ENCODE results near the gene EIF4G3.

DNA sequence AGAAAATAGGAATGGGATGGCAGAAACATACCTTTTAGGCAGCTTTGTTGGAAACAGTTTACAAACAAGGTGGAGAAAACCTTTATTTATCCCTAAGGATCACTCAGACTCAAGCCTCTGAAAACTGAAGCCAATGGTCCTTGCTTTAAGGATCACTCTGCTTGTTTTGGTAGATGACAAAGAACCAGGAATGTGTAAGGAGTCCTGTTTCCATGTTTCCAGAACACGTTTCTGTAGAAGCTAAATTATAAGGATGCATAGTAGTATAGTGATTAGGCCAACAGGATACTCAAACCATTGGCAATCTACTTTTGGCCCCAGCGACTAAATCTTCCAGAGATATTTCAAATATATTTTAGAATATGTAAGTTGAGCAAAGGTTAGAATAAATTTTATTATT, 240.5 kb downstream of the EIF4G3 start:
- TF ChIP-seq, protein P1, sequence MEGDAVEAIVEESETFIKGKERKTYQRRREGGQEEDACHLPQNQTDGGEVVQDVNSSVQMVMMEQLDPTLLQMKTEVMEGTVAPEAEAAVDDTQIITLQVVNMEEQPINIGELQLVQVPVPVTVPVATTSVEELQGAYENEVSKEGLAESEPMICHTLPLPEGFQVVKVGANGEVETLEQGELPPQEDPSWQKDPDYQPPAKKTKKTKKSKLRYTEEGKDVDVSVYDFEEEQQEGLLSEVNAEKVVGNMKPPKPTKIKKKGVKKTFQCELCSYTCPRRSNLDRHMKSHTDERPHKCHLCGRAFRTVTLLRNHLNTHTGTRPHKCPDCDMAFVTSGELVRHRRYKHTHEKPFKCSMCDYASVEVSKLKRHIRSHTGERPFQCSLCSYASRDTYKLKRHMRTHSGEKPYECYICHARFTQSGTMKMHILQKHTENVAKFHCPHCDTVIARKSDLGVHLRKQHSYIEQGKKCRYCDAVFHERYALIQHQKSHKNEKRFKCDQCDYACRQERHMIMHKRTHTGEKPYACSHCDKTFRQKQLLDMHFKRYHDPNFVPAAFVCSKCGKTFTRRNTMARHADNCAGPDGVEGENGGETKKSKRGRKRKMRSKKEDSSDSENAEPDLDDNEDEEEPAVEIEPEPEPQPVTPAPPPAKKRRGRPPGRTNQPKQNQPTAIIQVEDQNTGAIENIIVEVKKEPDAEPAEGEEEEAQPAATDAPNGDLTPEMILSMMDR (IDR thresholded peaks at IDR 0.05; ENCODE audit: control extremely low read depth in 1 of 3, insufficient read depth in 1 of 3, low read depth in 1 of 3, low read length in 3 of 3): no peak
- TF ChIP-seq HDAC2 (IDR thresholded peaks at IDR 0.05; ENCODE audit: borderline replicate concordance in 1 of 2, low read depth in 2 of 2, low read length in 2 of 2) (no peak), EP300 (IDR thresholded peaks at IDR 0.05; ENCODE audit: borderline replicate concordance in 1 of 2, low read depth in 2 of 2, low read length in 2 of 2) (no peak), SUZ12 (IDR thresholded peaks at IDR 0.05; ENCODE audit: low read length) (no peak), JUN (IDR thresholded peaks at IDR 0.05; ENCODE audit: low read depth, low read length) (no peak), CREB1 (IDR thresholded peaks at IDR 0.05) (no peak), JUND (IDR thresholded peaks at IDR 0.05; ENCODE audit: low read length) (no peak), TAF1 (IDR thresholded peaks at IDR 0.05; ENCODE audit: low read depth, low read length) (no peak)
